Measurements from ENCODE around the gene SLC9A6. TPM values are rescaled to one million over a fixed set of nuclear protein-coding genes. Genes with fewer than 3 reads are reported as not detected.

SLC9A6 gene
- total and polyA plus RNA-seq, 2 donors (not counting 1 experiment from before 2014, with no cell fraction given), result 22.2 to 30.4 TPM

GRCh38 chrX:136031626-136032025 is 46.4 kb downstream of the SLC9A6 start:
- TF ChIP-seq, protein P1, sequence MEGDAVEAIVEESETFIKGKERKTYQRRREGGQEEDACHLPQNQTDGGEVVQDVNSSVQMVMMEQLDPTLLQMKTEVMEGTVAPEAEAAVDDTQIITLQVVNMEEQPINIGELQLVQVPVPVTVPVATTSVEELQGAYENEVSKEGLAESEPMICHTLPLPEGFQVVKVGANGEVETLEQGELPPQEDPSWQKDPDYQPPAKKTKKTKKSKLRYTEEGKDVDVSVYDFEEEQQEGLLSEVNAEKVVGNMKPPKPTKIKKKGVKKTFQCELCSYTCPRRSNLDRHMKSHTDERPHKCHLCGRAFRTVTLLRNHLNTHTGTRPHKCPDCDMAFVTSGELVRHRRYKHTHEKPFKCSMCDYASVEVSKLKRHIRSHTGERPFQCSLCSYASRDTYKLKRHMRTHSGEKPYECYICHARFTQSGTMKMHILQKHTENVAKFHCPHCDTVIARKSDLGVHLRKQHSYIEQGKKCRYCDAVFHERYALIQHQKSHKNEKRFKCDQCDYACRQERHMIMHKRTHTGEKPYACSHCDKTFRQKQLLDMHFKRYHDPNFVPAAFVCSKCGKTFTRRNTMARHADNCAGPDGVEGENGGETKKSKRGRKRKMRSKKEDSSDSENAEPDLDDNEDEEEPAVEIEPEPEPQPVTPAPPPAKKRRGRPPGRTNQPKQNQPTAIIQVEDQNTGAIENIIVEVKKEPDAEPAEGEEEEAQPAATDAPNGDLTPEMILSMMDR (conservative IDR thresholded peaks at IDR 0.05 in 1 of 2, IDR thresholded peaks at IDR 0.05 in 1 of 2; ENCODE audit: low read depth in 1 of 2, low read length in 2 of 2), result no peak
- no peak for TF ChIP-seq EZH2 (IDR thresholded peaks at IDR 0.05; ENCODE audit: low read length, missing control alignments)
- Histone ChIP-seq H4K20me1 (ENCODE audit: control insufficient read depth, extremely low read depth, insufficient read depth, low read length) (no peaks in the 10 kb centered on the region), H3K27ac (ENCODE audit: insufficient read depth, low read length) (no peak overlapping the region), H3K79me2 (ENCODE audit: control insufficient read depth, insufficient read depth, low read length) (no peaks in the 10 kb centered on the region), H3K9me3 (ENCODE audit: control insufficient read depth, insufficient read depth, low read depth, low read length) (no peaks in the 10 kb centered on the region), H3K36me3 (ENCODE audit: control insufficient read depth, insufficient read depth, low read length) (no peaks in the 10 kb centered on the region), H2AFZ (ENCODE audit: low read length) (no peak overlapping the region), H3K4me2 (ENCODE audit: extremely low read depth, insufficient read depth, low read length) (no peak overlapping the region), H3K4me1 (ENCODE audit: control insufficient read depth, extremely low read depth, insufficient read depth, low read length) (peaks cover 6% of the 10 kb centered on the region), H3K27me3 (ENCODE audit: control insufficient read depth, insufficient read depth, low read length) (no peaks in the 10 kb centered on the region), H3K9ac (ENCODE audit: insufficient read depth, low read length) (no peak overlapping the region), H3K4me3 (replicated peaks in 1 of 4; ENCODE audit: control extremely low read depth in 1 of 4, insufficient read depth in 1 of 4, low read depth in 3 of 4, low read length in 4 of 4) (no peak overlapping the region)
- DNase-seq (ENCODE audit: low read depth in 2 of 2), result no peak

GRCh38 chrX:136032370-136032769 is 47.1 kb downstream of the SLC9A6 start:
- Histone ChIP-seq H3K4me3 (replicated peaks in 1 of 4; ENCODE audit: control extremely low read depth in 1 of 4, insufficient read depth in 1 of 4, low read depth in 3 of 4, low read length in 4 of 4) (no peak overlapping the region), H3K27me3 (ENCODE audit: control insufficient read depth, insufficient read depth, low read length) (no peaks in the 10 kb centered on the region), H4K20me1 (ENCODE audit: control insufficient read depth, extremely low read depth, insufficient read depth, low read length) (no peaks in the 10 kb centered on the region), H3K9me3 (ENCODE audit: control insufficient read depth, insufficient read depth, low read depth, low read length) (no peaks in the 10 kb centered on the region), H3K9ac (ENCODE audit: insufficient read depth, low read length) (no peak overlapping the region), H3K4me1 (ENCODE audit: control insufficient read depth, extremely low read depth, insufficient read depth, low read length) (peaks cover 6% of the 10 kb centered on the region), H2AFZ (ENCODE audit: low read length) (no peak overlapping the region), H3K27ac (ENCODE audit: insufficient read depth, low read length) (no peak overlapping the region), H3K4me2 (ENCODE audit: extremely low read depth, insufficient read depth, low read length) (no peak overlapping the region), H3K79me2 (ENCODE audit: control insufficient read depth, insufficient read depth, low read length) (no peaks in the 10 kb centered on the region), H3K36me3 (ENCODE audit: control insufficient read depth, insufficient read depth, low read length) (no peaks in the 10 kb centered on the region)
- TF ChIP-seq, protein P1 (conservative IDR thresholded peaks at IDR 0.05 in 1 of 2, IDR thresholded peaks at IDR 0.05 in 1 of 2; ENCODE audit: low read depth in 1 of 2, low read length in 2 of 2), result no peak
- no peak for TF ChIP-seq EZH2 (IDR thresholded peaks at IDR 0.05; ENCODE audit: low read length, missing control alignments)
- DNase-seq (ENCODE audit: low read depth in 2 of 2), result peak in 1 of 2 donors; percentile 33

DNA sequence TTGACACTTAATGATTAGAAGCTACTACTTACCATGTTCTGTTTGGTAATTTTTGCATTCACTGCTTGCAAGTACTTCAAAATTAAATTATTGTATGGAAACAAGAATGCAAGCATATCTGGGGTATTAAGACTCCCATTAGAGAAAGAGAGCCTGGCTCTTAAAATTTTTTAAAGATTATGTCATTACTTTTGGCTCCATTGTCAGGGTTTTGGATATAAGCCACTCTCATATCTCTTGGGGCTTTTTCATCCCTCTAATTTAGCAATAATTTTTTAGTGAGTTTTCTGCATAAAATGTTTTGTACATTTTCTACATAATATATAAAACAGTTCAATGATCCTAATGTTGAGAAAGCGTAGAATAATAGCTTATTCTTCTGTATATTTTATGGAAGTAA is 49.4 kb downstream of the SLC9A6 start:
- no peak overlapping the region for H3K27ac ChIP-seq (ENCODE audit: insufficient read depth, low read length)
- H3K9me3 ChIP-seq (ENCODE audit: control insufficient read depth, insufficient read depth, low read depth, low read length), result no peaks in the 10 kb centered on the region
- H3K36me3 ChIP-seq (ENCODE audit: control insufficient read depth, insufficient read depth, low read length), result no peaks in the 10 kb centered on the region
- TF ChIP-seq EZH2 (IDR thresholded peaks at IDR 0.05; ENCODE audit: low read length, missing control alignments), result no peak
- TF ChIP-seq, protein P1 (conservative IDR thresholded peaks at IDR 0.05 in 1 of 2, IDR thresholded peaks at IDR 0.05 in 1 of 2; ENCODE audit: low read depth in 1 of 2, low read length in 2 of 2), result no peak
- no peak overlapping the region for H3K4me3 ChIP-seq (replicated peaks in 1 of 4; ENCODE audit: control extremely low read depth in 1 of 4, insufficient read depth in 1 of 4, low read depth in 3 of 4, low read length in 4 of 4)
- no peaks in the 10 kb centered on the region for H3K27me3 ChIP-seq (ENCODE audit: control insufficient read depth, insufficient read depth, low read length)
- H3K9ac ChIP-seq (ENCODE audit: insufficient read depth, low read length), result no peak overlapping the region
- DNase-seq (ENCODE audit: low read depth in 2 of 2), result peak in 1 of 2 donors; percentile 22
- H3K4me2 ChIP-seq (ENCODE audit: extremely low read depth, insufficient read depth, low read length), result no peak overlapping the region
- no peaks in the 10 kb centered on the region for H4K20me1 ChIP-seq (ENCODE audit: control insufficient read depth, extremely low read depth, insufficient read depth, low read length)
- no peak overlapping the region for H2AFZ ChIP-seq (ENCODE audit: low read length)
- H3K79me2 ChIP-seq (ENCODE audit: control insufficient read depth, insufficient read depth, low read length), result no peaks in the 10 kb centered on the region
- H3K4me1 ChIP-seq (ENCODE audit: control insufficient read depth, extremely low read depth, insufficient read depth, low read length), result peaks cover 6% of the 10 kb centered on the region

Measured in fibroblast of lung (primary cell).